Panc1 (cell line): ENCODE data around the gene TVP23A. TPM values are rescaled to one million over a fixed set of nuclear protein-coding genes. Genes with fewer than 3 reads are reported as not detected.

Experiments used
- ATAC-seq: fragments of 200-7000 bp; cut with Tn5 transposase; 2 replicates; pipeline ENCODE4 v1.9.1; 2020; ENCODE audit warnings: mild to moderate bottlenecking, moderate library complexity
- BruUV-seq: library from RNA; stranded (reverse); fragments of 400-500 nt; replicated peaks from 2 replicates; lab custom pipeline; 2021; lab: Mats Ljungman, UMichigan
- CTCF ChIA-PET: fragments of 300-600 bp; sonication (Branson Sonifier 250); formaldehyde crosslinking; loops from one replicate; lab custom pipeline; 2022; ENCODE audit warnings: antibody characterized with exemption; lab: Charles Lee
- POLR2A ChIA-PET: fragments of 300-600 bp; sonication (Branson Sonifier 250); formaldehyde crosslinking; loops from one replicate; lab custom pipeline; 2022; ENCODE audit warnings: antibody characterized with exemption; lab: Charles Lee
- DNase-seq: peaks from one replicate; pipeline ENCODE4 v3.0.0-alpha.2; 2010; ENCODE audit warnings: low read depth, low spot score
- H3K27ac ChIP-seq: 2 replicates; pipeline ENCODE4 v1.5.1; 2011; ENCODE audit warnings: mild to moderate bottlenecking, low read length, inconsistent platforms
- H3K27me3 ChIP-seq: fragments of 200-500 bp; sonication (Bioruptor generic); 2 replicates; pipeline ENCODE4 v1.6.0; 2014; ENCODE audit warnings: low read length, inconsistent platforms; ENCODE audit not compliant: control insufficient read depth, insufficient read depth
- H3K36me3 ChIP-seq: fragments of 200-500 bp; sonication (Bioruptor generic); 2 replicates; pipeline ENCODE4 v1.5.1; 2014; ENCODE audit warnings: inconsistent platforms, mild to moderate bottlenecking, low read length, moderate library complexity; ENCODE audit not compliant: control insufficient read depth, insufficient read depth
- H3K4me1 ChIP-seq: 2 replicates; pipeline ENCODE4 v1.5.1; 2011; ENCODE audit warnings: inconsistent platforms, mild to moderate bottlenecking, low read length, moderate library complexity; ENCODE audit not compliant: control insufficient read depth, insufficient read depth
- H3K4me3 ChIP-seq, 2 experiments: 2 replicates each; pipeline ENCODE4 v1.5.1; 2011 to 2012; ENCODE audit warnings: low read depth in 2 of 2, low read length in 2 of 2, mild to moderate bottlenecking in 2 of 2, inconsistent platforms in 1 of 2, moderate library complexity in 1 of 2
- H3K9me3 ChIP-seq: fragments of 200-500 bp; sonication (Bioruptor generic); 2 replicates; pipeline ENCODE4 v1.5.1; 2014; ENCODE audit warnings: low read depth, mild to moderate bottlenecking, inconsistent platforms, low read length, moderate library complexity; ENCODE audit not compliant: control insufficient read depth, insufficient read depth
- POLR2AphosphoS5 ChIP-seq: IDR thresholded peaks from 2 replicates; pipeline ENCODE4 v1.6.1; 2012; ENCODE audit warnings: mild to moderate bottlenecking, low read depth, low read length, moderate library complexity
- REST ChIP-seq, 2 experiments: IDR thresholded peaks; 2 replicates each; pipeline ENCODE4 v1.6.1; 2011 to 2012; ENCODE audit warnings: low read depth in 2 of 2, control low read depth in 1 of 2, low read length in 1 of 2, mild to moderate bottlenecking in 1 of 2, moderate library complexity in 1 of 2; ENCODE audit not compliant: insufficient read depth in 1 of 2
- SIN3A ChIP-seq: IDR thresholded peaks from 2 replicates; pipeline ENCODE4 v1.6.1; 2012; ENCODE audit warnings: low read depth, mild to moderate bottlenecking, low read length, moderate library complexity, borderline replicate concordance; ENCODE audit not compliant: insufficient read depth
- TCF7L2 ChIP-seq: IDR thresholded peaks from 2 replicates; pipeline ENCODE4 v1.6.1; 2011; ENCODE audit warnings: mild to moderate bottlenecking, low read depth, low read length, inconsistent platforms
- in situ Hi-C: cut with HindIII; loops from 2 replicates; pipeline ENCODE4 v1.10.0; 2016; ENCODE audit warnings: low sequenced_read_pairs, low pct_unique_long_range_greater_than_20kb
- intact Hi-C: fragments of 100-400 bp; cut with micrococcal nuclease; formaldehyde crosslinking; loops from one replicate; pipeline ENCODE4 v1.10.0; 2022; ENCODE audit not compliant: unreplicated experiment
- total RNA-seq: library from RNA; stranded (reverse); gene quantifications from one replicate; pipeline ENCODE4 v1.2.1, GENCODE V29; 2021; ENCODE audit not compliant: unreplicated experiment
- TF ChIP-seq, protein P1 (sequence below): fragments of 450-650 bp; IDR thresholded peaks from 2 replicates; pipeline ENCODE4 v1.5.1; 2017; ENCODE audit warnings: mild to moderate bottlenecking

The TVP23A gene
- total RNA-seq, 1 experiment from 2014 or later, result not detected

DNA sequence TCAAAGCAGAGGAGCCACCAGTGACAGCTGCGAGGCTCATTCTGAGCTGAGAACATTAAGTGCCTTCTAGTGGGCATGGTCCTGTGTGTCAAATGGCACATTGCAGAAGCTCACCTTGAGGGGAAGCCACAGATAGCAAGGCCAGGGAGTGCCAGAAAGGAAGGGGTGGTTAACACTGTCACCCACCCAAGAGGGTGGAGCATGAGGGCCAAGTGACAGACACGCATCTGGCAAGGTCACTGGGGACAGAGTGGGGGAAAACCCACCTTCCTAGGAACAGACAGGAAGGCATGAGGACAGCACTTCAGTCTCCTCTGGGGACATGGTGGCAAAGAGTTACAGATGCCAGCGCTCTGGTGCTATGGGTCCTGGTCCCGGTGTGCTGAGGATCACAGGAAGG is 52.8 kb downstream of the TVP23A start:
- H3K36me3 ChIP-seq, result no peaks in the 10 kb centered on the region; the same call in 1 of the 2 replicates
- H3K27me3 ChIP-seq, result no peaks in the 10 kb centered on the region
- in situ Hi-C loops (no loop called here), intact Hi-C loops (no loop called here)
- no peaks in the 10 kb centered on the region for H3K4me1 ChIP-seq
- POLR2A ChIA-PET, result no interaction called here
- no peak overlapping the region for H3K27ac ChIP-seq
- no peak for ATAC-seq
- CTCF ChIA-PET, result no interaction called here
- H3K4me3 ChIP-seq, result no peak overlapping the region
- no peak for TF ChIP-seq REST (IDR thresholded peaks at IDR 0.05; ENCODE audit: insufficient read depth in 1 of 2, low read depth in 2 of 2, low read length in 1 of 2)
- TF ChIP-seq POLR2AphosphoS5, result no peak
- H3K9me3 ChIP-seq, result no peaks in the 10 kb centered on the region
- DNase-seq, result no peak
- no TSS peak for BruUV-seq

- POLR2A ChIA-PET, result no interaction called here
- intact Hi-C loops (no loop called here), in situ Hi-C loops (no loop called here)
- BruUV-seq, result no TSS peak
- ATAC-seq (no peak), DNase-seq (no peak)
- Histone ChIP-seq H3K4me1 (no peaks in the 10 kb centered on the region), H3K36me3 (no peaks in the 10 kb centered on the region; the same call in 1 of the 2 replicates), H3K4me3 (no peak overlapping the region), H3K27me3 (no peaks in the 10 kb centered on the region), H3K27ac (no peak overlapping the region), H3K9me3 (no peaks in the 10 kb centered on the region)
- CTCF ChIA-PET, result no interaction called here
- TF ChIP-seq TCF7L2, result no peak
- no peak for TF ChIP-seq POLR2AphosphoS5
- TF ChIP-seq SIN3A, result no peak
- TF ChIP-seq, protein P1, sequence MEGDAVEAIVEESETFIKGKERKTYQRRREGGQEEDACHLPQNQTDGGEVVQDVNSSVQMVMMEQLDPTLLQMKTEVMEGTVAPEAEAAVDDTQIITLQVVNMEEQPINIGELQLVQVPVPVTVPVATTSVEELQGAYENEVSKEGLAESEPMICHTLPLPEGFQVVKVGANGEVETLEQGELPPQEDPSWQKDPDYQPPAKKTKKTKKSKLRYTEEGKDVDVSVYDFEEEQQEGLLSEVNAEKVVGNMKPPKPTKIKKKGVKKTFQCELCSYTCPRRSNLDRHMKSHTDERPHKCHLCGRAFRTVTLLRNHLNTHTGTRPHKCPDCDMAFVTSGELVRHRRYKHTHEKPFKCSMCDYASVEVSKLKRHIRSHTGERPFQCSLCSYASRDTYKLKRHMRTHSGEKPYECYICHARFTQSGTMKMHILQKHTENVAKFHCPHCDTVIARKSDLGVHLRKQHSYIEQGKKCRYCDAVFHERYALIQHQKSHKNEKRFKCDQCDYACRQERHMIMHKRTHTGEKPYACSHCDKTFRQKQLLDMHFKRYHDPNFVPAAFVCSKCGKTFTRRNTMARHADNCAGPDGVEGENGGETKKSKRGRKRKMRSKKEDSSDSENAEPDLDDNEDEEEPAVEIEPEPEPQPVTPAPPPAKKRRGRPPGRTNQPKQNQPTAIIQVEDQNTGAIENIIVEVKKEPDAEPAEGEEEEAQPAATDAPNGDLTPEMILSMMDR, result no peak
- no peak for TF ChIP-seq REST (IDR thresholded peaks at IDR 0.05; ENCODE audit: insufficient read depth in 1 of 2, low read depth in 2 of 2, low read length in 1 of 2)
Measured at GRCh38 chr16:10763456-10763855, 55.1 kb downstream of the TVP23A start.
